ENCODE results near the gene CFAP70.

CFAP70 gene

DNA sequence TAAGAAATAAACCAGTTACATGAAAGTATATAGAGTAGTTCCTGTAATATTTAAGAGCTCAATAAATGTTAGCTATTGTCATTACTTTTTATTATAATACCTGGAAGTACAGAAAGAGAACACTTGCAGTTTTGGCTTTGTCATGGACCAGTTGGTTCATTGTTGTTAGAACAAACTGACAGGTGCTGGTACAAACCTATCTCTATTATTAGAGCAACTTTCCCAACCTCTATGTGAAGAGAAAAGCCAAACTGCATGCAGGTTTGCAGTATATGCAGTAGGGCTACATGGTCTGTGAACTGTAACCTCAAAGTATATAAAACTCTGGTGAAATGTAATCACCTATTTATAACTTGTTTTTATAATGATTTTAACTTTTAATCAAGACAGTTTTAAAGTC lies 132.0 kb downstream of the CFAP70 start:
- Histone ChIP-seq H3K4me1 (ENCODE audit: control insufficient read depth, insufficient read depth, low read length, poor library complexity, severe bottlenecking) (no peaks in the 10 kb centered on the region), H3K36me3 (ENCODE audit: control insufficient read depth, insufficient read depth, low read length) (no peaks in the 10 kb centered on the region), H3K27ac (ENCODE audit: insufficient read depth, low read length, poor library complexity, severe bottlenecking) (no peak overlapping the region), H3K27me3 (replicated peaks; ENCODE audit: control insufficient read depth, insufficient read depth, low read length, poor library complexity, severe bottlenecking) (no peaks in the 10 kb centered on the region), H3K9me3 (ENCODE audit: control insufficient read depth, low read length) (no peaks in the 10 kb centered on the region), H3K4me3 (ENCODE audit: insufficient read depth, low read depth, low read length, poor library complexity, severe bottlenecking) (no peak overlapping the region)
- no peak for DNase-seq

DNA sequence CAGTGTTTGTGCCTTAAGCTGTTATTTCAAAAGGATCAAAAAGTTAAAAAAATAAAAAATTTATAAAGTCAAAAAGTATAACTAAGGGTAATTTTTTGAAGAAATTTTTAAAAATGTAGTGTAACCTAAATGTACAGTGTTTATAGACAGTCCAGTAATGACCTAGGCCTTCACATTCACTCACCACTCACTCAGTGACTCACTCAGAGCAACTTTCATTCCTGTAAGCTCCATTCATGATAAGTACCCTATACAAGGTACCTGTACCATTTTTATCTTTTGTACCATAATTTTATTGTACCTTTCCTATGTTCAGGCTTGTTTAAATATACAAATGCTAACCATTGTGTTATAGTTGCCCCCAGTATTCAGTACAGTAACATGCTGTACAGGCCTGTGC lies 133.1 kb downstream of the CFAP70 start:
- Histone ChIP-seq H3K36me3 (ENCODE audit: control insufficient read depth, insufficient read depth, low read length) (no peaks in the 10 kb centered on the region), H3K27me3 (replicated peaks; ENCODE audit: control insufficient read depth, insufficient read depth, low read length, poor library complexity, severe bottlenecking) (no peaks in the 10 kb centered on the region), H3K4me3 (ENCODE audit: insufficient read depth, low read depth, low read length, poor library complexity, severe bottlenecking) (no peak overlapping the region), H3K27ac (ENCODE audit: insufficient read depth, low read length, poor library complexity, severe bottlenecking) (no peak overlapping the region), H3K9me3 (ENCODE audit: control insufficient read depth, low read length) (no peaks in the 10 kb centered on the region), H3K4me1 (ENCODE audit: control insufficient read depth, insufficient read depth, low read length, poor library complexity, severe bottlenecking) (no peaks in the 10 kb centered on the region)
- DNase-seq, result no peak

DNA sequence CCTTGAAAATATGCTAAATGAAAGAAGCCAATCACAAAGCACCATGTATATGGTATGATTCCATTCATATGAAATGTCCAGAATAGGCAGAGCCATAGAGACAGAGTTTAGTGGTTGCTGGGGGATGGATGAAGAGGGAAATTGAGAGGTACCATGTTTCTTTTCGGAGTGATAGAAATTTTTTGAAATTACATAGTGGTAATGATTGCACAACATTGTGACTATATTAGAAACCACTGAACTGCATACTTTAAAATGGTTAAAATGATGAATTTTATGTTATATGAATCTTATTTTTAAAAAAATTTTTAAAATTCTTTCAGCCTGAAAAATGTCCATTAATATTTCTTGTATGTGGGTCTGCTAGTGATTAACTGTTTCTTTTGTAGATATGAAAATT lies 137.7 kb downstream of the CFAP70 start:
- no peak overlapping the region for H3K4me3 ChIP-seq (ENCODE audit: insufficient read depth, low read depth, low read length, poor library complexity, severe bottlenecking)
- no peaks in the 10 kb centered on the region for H3K27me3 ChIP-seq (replicated peaks; ENCODE audit: control insufficient read depth, insufficient read depth, low read length, poor library complexity, severe bottlenecking)
- no peaks in the 10 kb centered on the region for H3K4me1 ChIP-seq (ENCODE audit: control insufficient read depth, insufficient read depth, low read length, poor library complexity, severe bottlenecking)
- peaks cover 15% of the 10 kb centered on the region for H3K36me3 ChIP-seq (ENCODE audit: control insufficient read depth, insufficient read depth, low read length)
- H3K27ac ChIP-seq (ENCODE audit: insufficient read depth, low read length, poor library complexity, severe bottlenecking), result no peak overlapping the region
- DNase-seq, result no peak
- H3K9me3 ChIP-seq (ENCODE audit: control insufficient read depth, low read length), result no peaks in the 10 kb centered on the region

DNA sequence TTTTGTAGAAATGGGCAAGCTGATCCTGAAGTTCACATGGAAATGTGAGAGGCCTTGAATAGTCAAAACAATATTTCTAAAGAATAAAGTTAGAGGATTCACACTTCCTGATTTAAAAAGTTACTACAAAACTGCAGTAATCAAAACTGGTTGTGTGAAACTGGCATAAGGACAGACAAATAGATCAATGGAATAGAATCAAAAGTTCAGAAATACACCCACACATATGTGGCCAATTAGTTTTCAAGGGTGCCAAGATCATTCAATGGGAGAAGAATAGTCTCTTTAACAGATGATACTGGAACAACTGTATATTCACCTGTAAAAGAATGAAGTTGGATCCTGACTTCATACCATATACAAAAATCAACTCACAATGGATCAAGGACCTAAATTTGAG lies 139.3 kb downstream of the CFAP70 start:
- no peak overlapping the region for H3K4me3 ChIP-seq (ENCODE audit: insufficient read depth, low read depth, low read length, poor library complexity, severe bottlenecking)
- H3K4me1 ChIP-seq (ENCODE audit: control insufficient read depth, insufficient read depth, low read length, poor library complexity, severe bottlenecking), result no peaks in the 10 kb centered on the region
- H3K36me3 ChIP-seq (ENCODE audit: control insufficient read depth, insufficient read depth, low read length), result peaks cover 15% of the 10 kb centered on the region
- H3K27ac ChIP-seq (ENCODE audit: insufficient read depth, low read length, poor library complexity, severe bottlenecking), result no peak overlapping the region
- no peaks in the 10 kb centered on the region for H3K9me3 ChIP-seq (ENCODE audit: control insufficient read depth, low read length)
- H3K27me3 ChIP-seq (replicated peaks; ENCODE audit: control insufficient read depth, insufficient read depth, low read length, poor library complexity, severe bottlenecking), result no peaks in the 10 kb centered on the region
- DNase-seq, result no peak

DNA sequence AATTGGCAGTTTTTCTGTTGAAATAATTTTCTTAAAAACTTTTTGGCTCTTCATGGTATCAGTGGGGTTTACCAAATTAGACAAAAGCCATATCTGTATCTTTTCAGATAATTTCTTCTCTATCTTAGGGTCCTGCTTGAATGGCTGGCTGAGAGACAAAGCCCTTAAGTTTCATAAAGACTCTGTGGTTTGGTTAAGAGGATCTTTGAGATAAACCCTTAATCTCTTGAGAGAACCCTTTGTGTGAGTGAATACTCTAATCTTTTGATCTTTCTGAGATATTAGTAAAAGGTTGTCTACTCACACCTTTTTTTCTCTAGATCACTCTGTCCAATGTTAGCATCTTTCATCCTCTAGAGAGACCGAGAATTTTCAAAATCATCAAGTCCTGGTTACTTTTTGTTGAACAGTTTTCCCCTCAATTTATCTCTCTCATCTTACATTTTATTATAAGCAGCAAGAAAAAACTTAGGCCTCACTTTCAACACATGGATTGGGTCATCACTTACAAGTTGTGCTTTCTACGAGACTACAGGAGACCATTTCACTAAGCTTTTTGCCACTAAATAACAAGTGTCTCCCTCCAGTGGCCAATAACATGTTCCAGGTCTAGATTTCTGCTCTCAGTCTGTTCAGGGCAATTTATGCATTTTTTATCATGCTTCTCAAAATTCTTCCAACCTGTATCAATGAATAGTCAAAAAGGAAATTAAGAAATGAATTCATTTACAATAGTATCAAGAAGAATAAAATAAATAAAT lies 140.1 kb downstream of the CFAP70 start:
- Histone ChIP-seq H3K27me3 (replicated peaks; ENCODE audit: control insufficient read depth, insufficient read depth, low read length, poor library complexity, severe bottlenecking) (no peaks in the 10 kb centered on the region), H3K9me3 (ENCODE audit: control insufficient read depth, low read length) (no peaks in the 10 kb centered on the region), H3K36me3 (ENCODE audit: control insufficient read depth, insufficient read depth, low read length) (peaks cover 15% of the 10 kb centered on the region), H3K27ac (ENCODE audit: insufficient read depth, low read length, poor library complexity, severe bottlenecking) (no peak overlapping the region), H3K4me1 (ENCODE audit: control insufficient read depth, insufficient read depth, low read length, poor library complexity, severe bottlenecking) (no peaks in the 10 kb centered on the region), H3K4me3 (ENCODE audit: insufficient read depth, low read depth, low read length, poor library complexity, severe bottlenecking) (no peak overlapping the region)
- DNase-seq, result no peak

DNA sequence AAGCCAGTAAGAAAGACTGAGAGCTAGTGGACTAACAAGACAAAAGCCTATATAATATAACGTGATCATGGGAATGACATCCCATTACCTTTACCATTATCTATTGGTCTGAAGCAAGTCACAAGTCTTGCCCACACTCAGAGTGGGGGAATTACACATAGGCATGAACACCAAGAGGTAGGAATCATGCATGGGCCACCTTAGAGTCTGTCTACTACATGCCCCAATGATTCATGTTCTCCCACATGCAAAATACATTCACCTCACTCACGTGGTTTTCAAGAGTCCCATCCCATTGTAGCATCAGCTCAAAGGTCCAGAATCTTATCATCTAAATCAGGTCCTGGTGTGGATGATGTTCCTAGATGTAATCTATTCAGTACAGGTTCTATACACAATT lies 141.0 kb downstream of the CFAP70 start:
- Histone ChIP-seq H3K27ac (ENCODE audit: insufficient read depth, low read length, poor library complexity, severe bottlenecking) (no peak overlapping the region), H3K4me1 (ENCODE audit: control insufficient read depth, insufficient read depth, low read length, poor library complexity, severe bottlenecking) (no peaks in the 10 kb centered on the region), H3K36me3 (ENCODE audit: control insufficient read depth, insufficient read depth, low read length) (peaks cover 15% of the 10 kb centered on the region), H3K4me3 (ENCODE audit: insufficient read depth, low read depth, low read length, poor library complexity, severe bottlenecking) (no peak overlapping the region), H3K27me3 (replicated peaks; ENCODE audit: control insufficient read depth, insufficient read depth, low read length, poor library complexity, severe bottlenecking) (no peaks in the 10 kb centered on the region), H3K9me3 (ENCODE audit: control insufficient read depth, low read length) (no peaks in the 10 kb centered on the region)
- no peak for DNase-seq

DNA sequence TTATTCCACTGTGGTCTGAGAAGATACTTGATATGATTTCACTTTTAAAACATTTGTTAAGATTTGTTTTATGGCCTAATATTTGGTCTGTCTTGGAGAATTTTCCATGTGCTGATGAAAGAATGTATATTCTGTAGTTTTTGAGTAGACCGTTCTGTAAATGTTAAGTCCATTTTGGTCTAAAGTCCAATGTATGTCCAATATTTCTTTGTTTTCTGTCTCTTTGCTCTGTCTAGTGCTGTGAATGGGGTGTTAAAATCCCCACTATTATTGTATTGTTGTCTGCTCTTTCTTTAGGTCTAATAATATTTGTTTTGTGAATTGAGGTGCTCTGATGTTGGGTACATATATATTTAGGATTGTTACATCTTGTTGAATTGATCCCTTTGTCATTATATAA lies 142.9 kb downstream of the CFAP70 start:
- Histone ChIP-seq H3K27ac (ENCODE audit: insufficient read depth, low read length, poor library complexity, severe bottlenecking) (no peak overlapping the region), H3K4me1 (ENCODE audit: control insufficient read depth, insufficient read depth, low read length, poor library complexity, severe bottlenecking) (no peaks in the 10 kb centered on the region), H3K36me3 (ENCODE audit: control insufficient read depth, insufficient read depth, low read length) (peaks cover 15% of the 10 kb centered on the region), H3K9me3 (ENCODE audit: control insufficient read depth, low read length) (no peaks in the 10 kb centered on the region), H3K27me3 (replicated peaks; ENCODE audit: control insufficient read depth, insufficient read depth, low read length, poor library complexity, severe bottlenecking) (no peaks in the 10 kb centered on the region), H3K4me3 (ENCODE audit: insufficient read depth, low read depth, low read length, poor library complexity, severe bottlenecking) (no peak overlapping the region)
- DNase-seq, result no peak

DNA sequence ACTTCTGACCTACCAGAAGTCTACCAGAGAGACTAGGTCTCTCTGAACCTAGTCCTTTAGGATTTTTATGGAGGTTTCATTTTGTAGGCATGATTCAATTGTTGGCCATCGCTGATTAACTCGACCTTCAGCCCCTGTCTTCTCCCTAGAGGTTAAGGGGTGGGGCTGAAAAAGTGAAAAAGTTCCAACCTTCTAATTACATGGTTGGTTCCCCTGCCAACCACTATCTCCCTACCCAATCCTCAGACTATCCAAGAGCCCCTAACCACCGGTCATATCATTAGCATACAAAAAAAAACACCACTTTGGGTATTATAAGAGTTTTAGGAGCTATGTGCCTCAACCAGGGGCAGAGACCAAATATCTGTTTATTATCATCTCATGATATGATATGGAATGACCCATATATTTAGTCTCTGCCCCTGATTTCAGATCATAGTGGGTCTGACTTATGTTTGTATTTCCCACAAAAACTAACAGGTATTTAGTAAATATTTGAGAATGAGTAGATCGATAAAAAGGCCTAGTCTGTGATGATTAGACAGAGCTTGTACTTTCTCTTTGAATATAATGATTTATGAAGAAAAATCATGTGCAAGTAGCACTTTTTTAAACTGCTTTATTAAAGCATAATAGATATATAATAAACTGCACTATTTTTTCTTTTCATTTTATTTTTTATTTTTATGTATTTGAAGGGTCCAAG lies 147.4 kb downstream of the CFAP70 start:
- Histone ChIP-seq H3K36me3 (ENCODE audit: control insufficient read depth, insufficient read depth, low read length) (peaks cover 2% of the 10 kb centered on the region), H3K4me3 (ENCODE audit: insufficient read depth, low read depth, low read length, poor library complexity, severe bottlenecking) (no peak overlapping the region), H3K9me3 (ENCODE audit: control insufficient read depth, low read length) (no peaks in the 10 kb centered on the region), H3K27me3 (replicated peaks; ENCODE audit: control insufficient read depth, insufficient read depth, low read length, poor library complexity, severe bottlenecking) (no peaks in the 10 kb centered on the region), H3K27ac (ENCODE audit: insufficient read depth, low read length, poor library complexity, severe bottlenecking) (no peak overlapping the region), H3K4me1 (ENCODE audit: control insufficient read depth, insufficient read depth, low read length, poor library complexity, severe bottlenecking) (no peaks in the 10 kb centered on the region)
- DNase-seq, result no peak

DNA sequence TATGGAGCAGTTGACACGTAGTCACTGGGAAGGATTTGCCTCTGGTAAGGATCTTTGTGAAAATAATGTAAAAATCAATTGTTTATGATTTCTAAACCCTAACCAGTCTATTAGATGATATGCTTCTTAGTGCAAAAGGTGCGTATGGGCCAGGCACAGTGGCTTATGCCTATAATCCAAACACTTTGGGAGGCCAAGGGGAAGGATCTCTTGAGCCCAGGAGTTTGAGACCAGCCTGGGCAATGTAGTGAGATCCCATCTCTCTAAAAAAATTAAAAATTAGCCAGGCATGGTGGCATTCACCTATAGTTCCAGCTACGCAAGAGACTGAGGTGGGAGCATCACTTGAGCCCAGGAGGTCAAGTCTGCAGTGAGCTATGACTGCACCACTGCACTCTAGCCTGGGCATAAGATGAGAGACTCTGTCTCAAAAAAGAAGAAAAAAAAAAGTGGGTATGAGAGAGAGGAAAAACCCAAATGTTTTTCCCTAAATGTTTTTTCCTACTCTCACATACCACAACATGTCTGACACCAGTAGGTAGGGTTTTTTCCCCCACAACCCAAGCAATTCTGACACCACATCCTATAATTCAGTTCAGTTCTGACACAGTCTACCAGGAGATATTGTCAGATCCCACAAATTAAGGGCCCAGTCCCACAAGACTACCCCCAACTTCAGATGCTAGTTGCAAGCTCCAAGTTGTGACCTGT lies 148.1 kb downstream of the CFAP70 start:
- peaks cover 2% of the 10 kb centered on the region for H3K36me3 ChIP-seq (ENCODE audit: control insufficient read depth, insufficient read depth, low read length)
- H3K27ac ChIP-seq (ENCODE audit: insufficient read depth, low read length, poor library complexity, severe bottlenecking), result no peak overlapping the region
- no peaks in the 10 kb centered on the region for H3K4me1 ChIP-seq (ENCODE audit: control insufficient read depth, insufficient read depth, low read length, poor library complexity, severe bottlenecking)
- H3K9me3 ChIP-seq (ENCODE audit: control insufficient read depth, low read length), result no peaks in the 10 kb centered on the region
- DNase-seq, result no peak
- H3K27me3 ChIP-seq (replicated peaks; ENCODE audit: control insufficient read depth, insufficient read depth, low read length, poor library complexity, severe bottlenecking), result no peaks in the 10 kb centered on the region
- no peak overlapping the region for H3K4me3 ChIP-seq (ENCODE audit: insufficient read depth, low read depth, low read length, poor library complexity, severe bottlenecking)

DNA sequence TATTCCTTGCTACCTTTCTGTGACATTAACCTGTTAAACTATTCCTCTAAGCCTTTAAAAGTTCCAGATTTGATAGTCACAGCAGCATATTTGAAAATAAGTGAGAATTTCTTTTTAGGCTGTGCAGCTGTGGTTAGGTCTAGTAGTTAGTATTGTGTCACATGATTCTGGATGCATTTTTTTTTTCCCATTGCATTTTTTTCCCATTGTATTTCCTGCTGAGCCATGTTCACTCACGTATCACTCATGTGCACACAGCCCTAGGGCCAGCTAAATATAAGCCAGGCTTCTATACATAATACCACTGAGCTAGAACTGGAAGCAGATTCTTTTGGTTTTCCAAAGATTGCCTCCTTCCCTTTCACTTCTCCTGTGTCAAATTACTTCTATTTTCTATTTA lies 149.0 kb downstream of the CFAP70 start:
- Histone ChIP-seq H3K4me3 (ENCODE audit: insufficient read depth, low read depth, low read length, poor library complexity, severe bottlenecking) (no peak overlapping the region), H3K36me3 (ENCODE audit: control insufficient read depth, insufficient read depth, low read length) (peaks cover 2% of the 10 kb centered on the region), H3K27ac (ENCODE audit: insufficient read depth, low read length, poor library complexity, severe bottlenecking) (no peak overlapping the region), H3K27me3 (replicated peaks; ENCODE audit: control insufficient read depth, insufficient read depth, low read length, poor library complexity, severe bottlenecking) (no peaks in the 10 kb centered on the region), H3K9me3 (ENCODE audit: control insufficient read depth, low read length) (no peaks in the 10 kb centered on the region), H3K4me1 (ENCODE audit: control insufficient read depth, insufficient read depth, low read length, poor library complexity, severe bottlenecking) (no peaks in the 10 kb centered on the region)
- no peak for DNase-seq
